Psoas muscle (tissue), 8 donors: Measurements from ENCODE around the gene MT1H. TPM values are rescaled to one million over a fixed set of nuclear protein-coding genes. Genes with fewer than 3 reads are reported as not detected.

Source experiments
- ATAC-seq, 4 donors: fragments of 200-7000 bp; cut with Tn5 transposase; one replicate each; pipeline ENCODE4 v1.9.1; 2020; ENCODE audit warnings: moderate library complexity in 3 of 4, mild to moderate bottlenecking in 2 of 4
- DNase-seq, 2 donors: peaks; one replicate each; pipeline ENCODE4 v3.0.0-alpha.2; 2020
- H3K27ac ChIP-seq: fragments of 200-600 bp; one replicate; pipeline ENCODE4 v1.8.0; 2022
- H3K27me3 ChIP-seq, 3 donors: fragments of 200-600 bp in 1 of 3; one replicate each; pipeline versions ENCODE4 v1.6.1 to v1.8.0; 2013 to 2022; ENCODE audit warnings: low read length in 2 of 3, mild to moderate bottlenecking in 2 of 3, moderate library complexity in 1 of 3; ENCODE audit not compliant: insufficient read depth in 3 of 3
- H3K36me3 ChIP-seq, 2 donors: fragments of 200-600 bp in 1 of 2; one replicate each; pipeline versions ENCODE4 v1.6.1 to v1.8.0; 2013 to 2022; ENCODE audit warnings: low read depth in 1 of 2, mild to moderate bottlenecking in 1 of 2, moderate library complexity in 1 of 2; ENCODE audit not compliant: insufficient read depth in 1 of 2
- H3K4me1 ChIP-seq: fragments of 200-600 bp; one replicate; pipeline ENCODE4 v1.8.0; 2022
- H3K4me3 ChIP-seq: fragments of 200-600 bp; one replicate; pipeline ENCODE4 v1.8.0; 2022; ENCODE audit warnings: mild to moderate bottlenecking
- H3K9me3 ChIP-seq: fragments of 200-600 bp; one replicate; pipeline ENCODE4 v1.8.0; 2022
- CTCF ChIP-seq: fragments of 200-600 bp; IDR thresholded peaks from one replicate; pipeline ENCODE4 v1.8.0; 2022; ENCODE audit warnings: antibody characterized with exemption
- WGBS, 3 donors: extraction: QIAGEN DNeasy Blood & Tissue Kit; methylation state at CpG; one replicate each; pipeline versions ENCODE4 v1.1.6 to v1.1.7; 2013; 5-methylcytosine and 5-hydroxymethylcytosine counted together
- intact Hi-C, 2 donors: fragments of 100-400 bp; cut with DNase I; formaldehyde crosslinking; loops; one replicate each; pipeline versions ENCODE4 v1.11.0 to v1.14.2; 2022
- polyA plus RNA-seq, 3 donors: library from polyadenylated mRNA; stranded (reverse); fragments of 200-250 nt; gene quantifications; one replicate each; pipeline ENCODE4 v1.2.3, GENCODE V29; 2013
- total RNA-seq, 4 donors: library from RNA; stranded (reverse); fragmentation: NEBNext Ultra II Directional in 2 of 4; extraction: Animal tissue kit (Norgen Biotek cat#: 25700) in 2 of 4; gene quantifications; one replicate each; pipeline versions ENCODE4 v1.2.1 to v1.2.4, GENCODE V29; 2021 to 2023
- donor health status: healthy with polysubstance abuse.
- donor health status: DM: no; HTN: no; CAD: no; lungs with moderate emphysema.
- donor health status: Bipolar disorder and iron deficiency.
- donor health status: healthy.
- donor health status: DM: yes; HTN: yes; CAD: no.
- donor health status: DM: no; HTN: no; CAD: no.
- donor health status: DM: no; HTN: no; CAD: no.
- donor health status: DM: yes; HTN: yes; CAD: no.

The MT1H gene
- total and polyA plus RNA-seq, 7 donors = not detected

DNA sequence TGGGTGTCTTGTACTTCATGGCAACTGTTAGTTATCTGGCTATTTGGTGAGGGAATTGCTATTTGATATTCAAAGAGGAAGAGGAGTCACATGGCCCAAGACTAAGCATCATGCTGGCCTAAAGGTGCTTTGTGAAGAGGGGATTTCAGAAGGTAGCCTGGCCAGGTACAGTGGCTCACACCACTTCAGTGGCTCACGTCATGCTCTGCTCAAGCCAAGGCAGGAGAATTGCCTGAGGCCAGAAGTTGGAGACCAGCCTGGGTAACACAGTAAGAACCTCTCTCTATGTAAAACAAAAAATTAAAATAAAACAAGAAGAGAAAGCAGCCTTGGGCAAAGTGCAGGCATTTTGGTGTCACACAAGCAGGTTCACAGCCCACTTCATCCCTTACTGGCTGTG lies 24.3 kb upstream of the MT1H start:
- H3K36me3 ChIP-seq = no peaks in the 10 kb centered on the region
- H3K4me1 ChIP-seq = peaks cover 5% of the 10 kb centered on the region
- peaks cover 0 to 6% (median 0%) of the 10 kb centered on the region in 3 donors for H3K27me3 ChIP-seq
- intact Hi-C loops = no loop called here
- H3K27ac ChIP-seq = no peak overlapping the region
- 93 to 100% (median 94%) methylated on average over 1 of the region's 1 CpG for WGBS, 3 donors
- DNase-seq (no peak), ATAC-seq (no peak)
- TF ChIP-seq CTCF = no peak
- H3K4me3 ChIP-seq = no peak overlapping the region
- no peaks in the 10 kb centered on the region for H3K9me3 ChIP-seq

DNA sequence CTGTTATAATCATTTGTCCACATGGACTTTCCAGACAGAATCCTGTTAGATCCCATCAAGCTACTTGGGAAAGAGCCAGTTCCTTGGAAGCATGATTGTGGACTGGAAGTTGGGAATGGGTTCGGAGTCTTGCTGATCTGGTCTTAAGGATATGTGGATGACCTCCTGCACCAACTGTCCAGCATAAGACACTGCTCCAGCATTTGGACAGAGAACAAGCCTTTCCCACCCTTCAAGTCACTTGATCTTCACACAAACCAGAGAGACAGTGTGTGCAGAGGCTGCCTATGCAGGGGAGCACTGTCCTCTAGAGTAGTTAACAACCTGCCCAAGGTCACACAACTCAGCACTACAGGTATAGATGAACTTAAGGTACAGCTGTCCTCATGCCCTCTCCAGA lies 23.8 kb upstream of the MT1H start:
- Histone ChIP-seq H3K9me3 (no peaks in the 10 kb centered on the region), H3K36me3 (no peaks in the 10 kb centered on the region), H3K27me3 (peaks cover 0 to 6% (median 0%) of the 10 kb centered on the region in 3 donors), H3K4me1 (peaks cover 5% of the 10 kb centered on the region), H3K4me3 (no peak overlapping the region), H3K27ac (no peak overlapping the region)
- 0 to 3% (median 0%) methylated on average over 1 of the region's 1 CpG for WGBS, 3 donors
- DNase-seq (no peak), ATAC-seq (no peak)
- TF ChIP-seq CTCF = no peak
- intact Hi-C loops = no loop called here

- Histone ChIP-seq H3K27me3 (peaks cover 0 to 6% (median 0%) of the 10 kb centered on the region in 3 donors), H3K9me3 (no peaks in the 10 kb centered on the region), H3K4me1 (peaks cover 5% of the 10 kb centered on the region), H3K27ac (no peak overlapping the region), H3K4me3 (no peak overlapping the region), H3K36me3 (no peaks in the 10 kb centered on the region)
- TF ChIP-seq CTCF = no peak
- DNase-seq (no peak), ATAC-seq (no peak)
- intact Hi-C loops = no loop called here
- 46 to 50% (median 50%) methylated on average over 30 to 33 of the region's 33 CpGs for WGBS, 3 donors
Measured at GRCh38 chr16:56647641-56648431, 21.8 kb upstream of the MT1H start.

- Histone ChIP-seq H3K4me3 (no peak overlapping the region), H3K27ac (no peak overlapping the region), H3K36me3 (no peaks in the 10 kb centered on the region), H3K4me1 (no peaks in the 10 kb centered on the region), H3K9me3 (no peaks in the 10 kb centered on the region), H3K27me3 (peaks cover 0 to 6% (median 0%) of the 10 kb centered on the region in 3 donors)
- no peak for ATAC-seq
- no peak for DNase-seq
- WGBS, 3 donors = 90 to 95% (median 92%) methylated on average over 2 of the region's 2 CpGs
- TF ChIP-seq CTCF = no peak
- intact Hi-C loops = no loop called here
Measured at GRCh38 chr16:56649271-56649670, 20.3 kb upstream of the MT1H start.

DNA sequence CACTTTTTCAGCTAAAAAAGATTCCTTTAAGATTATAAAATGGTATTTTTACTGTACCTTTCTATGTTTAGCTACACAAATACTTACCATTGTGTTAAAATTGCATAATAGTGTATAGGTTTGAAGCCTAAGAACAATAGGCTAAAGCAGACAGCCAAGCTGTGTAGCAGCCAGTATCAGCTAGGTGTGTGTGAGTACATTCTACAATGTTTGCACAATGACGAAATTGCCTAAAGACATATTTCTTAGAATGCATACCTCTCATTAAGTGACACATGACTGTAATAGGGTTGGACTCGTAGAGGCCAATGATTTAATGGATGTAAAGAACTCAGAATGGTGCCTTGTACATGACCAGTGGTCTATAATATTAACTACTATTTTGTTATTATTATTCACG lies 19.8 kb upstream of the MT1H start:
- H3K27ac ChIP-seq = no peak overlapping the region
- H3K36me3 ChIP-seq = no peaks in the 10 kb centered on the region
- H3K9me3 ChIP-seq = no peaks in the 10 kb centered on the region
- H3K4me3 ChIP-seq = no peak overlapping the region
- ATAC-seq (no peak), DNase-seq (no peak)
- 85 to 90% (median 87%) methylated on average over 3 of the region's 3 CpGs for WGBS, 3 donors
- peaks cover 0 to 6% (median 0%) of the 10 kb centered on the region in 3 donors for H3K27me3 ChIP-seq
- intact Hi-C loops = no loop called here
- no peak for TF ChIP-seq CTCF
- no peaks in the 10 kb centered on the region for H3K4me1 ChIP-seq
